Measurements from ENCODE around the gene ADGRE2.

- TF ChIP-seq CTCF (conservative IDR thresholded peaks at IDR 0.05): no peak
- no peak for TF ChIP-seq EZH2 (IDR thresholded peaks at IDR 0.05; ENCODE audit: low read depth)
Measured at GRCh38 chr19:14770136-14770535, 8.2 kb downstream of the ADGRE2 start.
